ENCODE results near the gene FAM98B. TPM values are rescaled to one million over a fixed set of nuclear protein-coding genes. Genes with fewer than 3 reads are reported as not detected.

The FAM98B gene
- total RNA-seq, 1 experiment from 2014 or later: 17.8 TPM

- no peak for DNase-seq (ENCODE audit: extremely low read depth, low read depth)
Measured at GRCh38 chr15:38534691-38535090, 80.8 kb downstream of the FAM98B start.

GRCh38 chr15:38535491-38536200, 81.7 kb downstream of the FAM98B start:
- no peak for DNase-seq (ENCODE audit: extremely low read depth, low read depth)

GRCh38 chr15:38536201-38536676, 82.3 kb downstream of the FAM98B start:
- no peak for DNase-seq (ENCODE audit: extremely low read depth, low read depth)

Other genes with a start within 250 kb of the FAM98B start
- 25.6 and 25.9 TPM in 2 replicates for gene SPRED1, start 201.3 kb upstream of the FAM98B start, total RNA-seq (2014; rRNA removed; shearing (Covaris generic))
- 0.06 and 0.27 TPM in 2 replicates for gene RASGRP1, start 110.7 kb downstream of the FAM98B start, total RNA-seq (2014; rRNA removed; shearing (Covaris generic))

All from NCI-H460 (cell line).